Measurements from ENCODE around the gene CYP1B1. TPM values are rescaled to one million over a fixed set of nuclear protein-coding genes. Genes with fewer than 3 reads are reported as not detected.

Gene CYP1B1
- total and polyA plus RNA-seq, 2 of the 4 experiments (the other 2 are of a cell fraction) = 0.65 to 1.1 TPM

DNA sequence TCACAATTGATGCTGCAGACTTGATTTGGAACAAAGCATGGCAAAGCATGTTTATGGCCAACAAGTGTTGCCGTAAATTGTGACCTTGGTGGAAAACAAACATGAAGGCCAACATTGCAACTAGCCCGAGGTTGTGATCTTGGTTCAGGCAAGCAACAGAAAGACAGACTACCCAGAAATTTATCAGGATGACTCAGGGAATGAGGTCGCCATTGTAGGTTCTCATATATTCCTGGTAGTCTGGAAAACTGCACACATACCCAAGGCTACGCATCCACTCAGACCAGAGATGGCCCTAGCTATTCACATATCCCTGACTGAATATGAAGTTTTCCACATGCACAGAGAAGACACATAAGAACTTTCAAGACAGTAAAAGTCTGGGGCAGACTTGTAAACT, 30.1 kb downstream of the CYP1B1 start:
- Histone ChIP-seq H3K4me2 (ENCODE audit: low read depth, low read length) (no peak overlapping the region), H2BK5ac (ENCODE audit: low read depth, low read length, poor library complexity, severe bottlenecking) (no peak overlapping the region), H3K4ac (ENCODE audit: low read depth, low read length) (no peak overlapping the region), H3K9ac (ENCODE audit: low read depth, low read length) (no peak overlapping the region), H3K27ac (ENCODE audit: insufficient read depth, low read length) (no peak overlapping the region), H4K8ac (ENCODE audit: low read depth in 2 of 2, low read length in 2 of 2) (no peak overlapping the region), H3K36me3 (ENCODE audit: control insufficient read depth, insufficient read depth, low read length) (no peaks in the 10 kb centered on the region), H2BK15ac (ENCODE audit: low read depth, low read length) (no peak overlapping the region), H3K9me3 (ENCODE audit: control insufficient read depth, insufficient read depth, low read length) (no peaks in the 10 kb centered on the region), H3K4me1 (ENCODE audit: control insufficient read depth, insufficient read depth, low read length) (no peaks in the 10 kb centered on the region), H3K27me3 (ENCODE audit: control insufficient read depth, insufficient read depth, low read length) (peaks cover 8% of the 10 kb centered on the region), H2AK9ac (replicated peaks; ENCODE audit: low read depth, low read length, poor library complexity) (no peak overlapping the region), H3K4me3 (ENCODE audit: insufficient read depth, low read depth, low read length) (no peak overlapping the region), H3K23ac (ENCODE audit: low read depth, low read length) (no peak overlapping the region), H4K91ac (ENCODE audit: insufficient read depth, low read depth, low read length) (no peak overlapping the region), H3K14ac (replicated peaks; ENCODE audit: low read depth, low read length) (no peak overlapping the region), H3K9me1 (ENCODE audit: insufficient read depth, low read length) (no peaks in the 10 kb centered on the region), H3K56ac (ENCODE audit: extremely low read depth, insufficient read depth, low read length) (no peak overlapping the region), H4K5ac (ENCODE audit: low read depth, low read length) (no peak overlapping the region), H3K79me1 (ENCODE audit: low read depth in 1 of 2, low read length in 2 of 2) (no peaks in the 10 kb centered on the region), H2AFZ (replicated peaks; ENCODE audit: low read length, poor library complexity) (no peak overlapping the region), H3K18ac (ENCODE audit: low read depth, low read length) (no peak overlapping the region), H4K20me1 (ENCODE audit: insufficient read depth, low read length) (no peaks in the 10 kb centered on the region), H2BK20ac (ENCODE audit: low read depth, low read length) (no peak overlapping the region), H2BK120ac (ENCODE audit: low read depth, low read length) (no peak overlapping the region), H2AK5ac (ENCODE audit: low read depth, low read length) (no peak overlapping the region)
- no peak for ATAC-seq (ENCODE audit: low read depth)
- ChIA-PET POLR2A (ENCODE audit: unreplicated experiment) (no interaction called here), CTCF (no interaction called here)
- BruUV-seq (replicated peaks) = no TSS peak
- dilution Hi-C loops (cut with HindIII; ENCODE audit: low sequenced_read_pairs, unreplicated experiment) (no loop called here), intact Hi-C loops (cut with micrococcal nuclease) (no loop called here), in situ Hi-C loops (cut with MboI; ENCODE audit: low sequenced_read_pairs) (no loop called here)
- DNase-seq = peak; percentile 16
- 83% methylated on average over 3 of the region's 4 CpGs; no CpG with 5 or more reads in 1 of the 2 experiments for WGBS, 2 experiments (ENCODE audit: extremely low coverage in 2 of 2, insufficient read length in 1 of 2)
- TF ChIP-seq CEBPB (IDR thresholded peaks at IDR 0.05; ENCODE audit: low read depth, low read length) (no peak), RCOR1 (IDR thresholded peaks at IDR 0.05; ENCODE audit: insufficient replicate concordance, low read length) (no peak), BHLHE40 (IDR thresholded peaks at IDR 0.05; ENCODE audit: low read depth, low read length) (no peak), SMC3 (IDR thresholded peaks at IDR 0.05; ENCODE audit: low read depth, low read length) (no peak), RFX5 (IDR thresholded peaks at IDR 0.05; ENCODE audit: low read depth, low read length) (no peak), MXI1 (IDR thresholded peaks at IDR 0.05; ENCODE audit: borderline replicate concordance, low read depth, low read length) (no peak), NFE2L2 (IDR thresholded peaks at IDR 0.05; ENCODE audit: low read depth, low read length) (no peak), MAFK (IDR thresholded peaks at IDR 0.05; ENCODE audit: low read depth, low read length) (no peak), POLR2A (IDR thresholded peaks at IDR 0.05; ENCODE audit: low read depth, low read length) (no peak), MAZ (IDR thresholded peaks at IDR 0.05; ENCODE audit: borderline replicate concordance, low read depth, low read length) (no peak), FOS (IDR thresholded peaks at IDR 0.05; ENCODE audit: low read depth, low read length) (no peak), CHD1 (IDR thresholded peaks at IDR 0.05; ENCODE audit: low read depth, low read length) (no peak), RAD21 (IDR thresholded peaks at IDR 0.05; ENCODE audit: low read length) (no peak)
- TF ChIP-seq, protein P1, sequence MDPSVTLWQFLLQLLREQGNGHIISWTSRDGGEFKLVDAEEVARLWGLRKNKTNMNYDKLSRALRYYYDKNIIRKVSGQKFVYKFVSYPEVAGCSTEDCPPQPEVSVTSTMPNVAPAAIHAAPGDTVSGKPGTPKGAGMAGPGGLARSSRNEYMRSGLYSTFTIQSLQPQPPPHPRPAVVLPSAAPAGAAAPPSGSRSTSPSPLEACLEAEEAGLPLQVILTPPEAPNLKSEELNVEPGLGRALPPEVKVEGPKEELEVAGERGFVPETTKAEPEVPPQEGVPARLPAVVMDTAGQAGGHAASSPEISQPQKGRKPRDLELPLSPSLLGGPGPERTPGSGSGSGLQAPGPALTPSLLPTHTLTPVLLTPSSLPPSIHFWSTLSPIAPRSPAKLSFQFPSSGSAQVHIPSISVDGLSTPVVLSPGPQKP (IDR thresholded peaks at IDR 0.05; ENCODE audit: borderline replicate concordance, low read depth, low read length) = no peak
- TF ChIP-seq, protein P2, sequence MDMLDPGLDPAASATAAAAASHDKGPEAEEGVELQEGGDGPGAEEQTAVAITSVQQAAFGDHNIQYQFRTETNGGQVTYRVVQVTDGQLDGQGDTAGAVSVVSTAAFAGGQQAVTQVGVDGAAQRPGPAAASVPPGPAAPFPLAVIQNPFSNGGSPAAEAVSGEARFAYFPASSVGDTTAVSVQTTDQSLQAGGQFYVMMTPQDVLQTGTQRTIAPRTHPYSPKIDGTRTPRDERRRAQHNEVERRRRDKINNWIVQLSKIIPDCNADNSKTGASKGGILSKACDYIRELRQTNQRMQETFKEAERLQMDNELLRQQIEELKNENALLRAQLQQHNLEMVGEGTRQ (IDR thresholded peaks at IDR 0.05; ENCODE audit: low read depth, low read length) = no peak
- TF ChIP-seq, protein P3, sequence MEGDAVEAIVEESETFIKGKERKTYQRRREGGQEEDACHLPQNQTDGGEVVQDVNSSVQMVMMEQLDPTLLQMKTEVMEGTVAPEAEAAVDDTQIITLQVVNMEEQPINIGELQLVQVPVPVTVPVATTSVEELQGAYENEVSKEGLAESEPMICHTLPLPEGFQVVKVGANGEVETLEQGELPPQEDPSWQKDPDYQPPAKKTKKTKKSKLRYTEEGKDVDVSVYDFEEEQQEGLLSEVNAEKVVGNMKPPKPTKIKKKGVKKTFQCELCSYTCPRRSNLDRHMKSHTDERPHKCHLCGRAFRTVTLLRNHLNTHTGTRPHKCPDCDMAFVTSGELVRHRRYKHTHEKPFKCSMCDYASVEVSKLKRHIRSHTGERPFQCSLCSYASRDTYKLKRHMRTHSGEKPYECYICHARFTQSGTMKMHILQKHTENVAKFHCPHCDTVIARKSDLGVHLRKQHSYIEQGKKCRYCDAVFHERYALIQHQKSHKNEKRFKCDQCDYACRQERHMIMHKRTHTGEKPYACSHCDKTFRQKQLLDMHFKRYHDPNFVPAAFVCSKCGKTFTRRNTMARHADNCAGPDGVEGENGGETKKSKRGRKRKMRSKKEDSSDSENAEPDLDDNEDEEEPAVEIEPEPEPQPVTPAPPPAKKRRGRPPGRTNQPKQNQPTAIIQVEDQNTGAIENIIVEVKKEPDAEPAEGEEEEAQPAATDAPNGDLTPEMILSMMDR (conservative IDR thresholded peaks at IDR 0.05; ENCODE audit: low read depth, low read length) = no peak

All from IMR-90 (cell line).